Neural cell (in vitro differentiated cells): ENCODE results near the gene GPSM1.

Experiments used
- CTCF ChIP-seq: fragments of 450-650 bp; IDR thresholded peaks from 2 replicates; pipeline ENCODE4 v1.5.1; 2014; ENCODE audit warnings: antibody characterized with exemption, mild to moderate bottlenecking, moderate library complexity; ENCODE audit not compliant: poor library complexity, severe bottlenecking
- EP300 ChIP-seq: fragments of 450-650 bp; conservative IDR thresholded peaks from 2 replicates; pipeline ENCODE4 v1.6.1; 2014; ENCODE audit warnings: antibody characterized with exemption, mild to moderate bottlenecking, moderate library complexity; ENCODE audit not compliant: poor library complexity, severe bottlenecking
- EZH2 ChIP-seq: fragments of 200-600, 300-800 bp; shearing (Covaris generic), sonication (generic); IDR thresholded peaks from 2 replicates; pipeline ENCODE4 v1.6.1; 2014; ENCODE audit warnings: antibody characterized with exemption, low read length, borderline replicate concordance, mild to moderate bottlenecking; ENCODE audit not compliant: insufficient read depth, poor library complexity, severe bottlenecking
- MXI1 ChIP-seq: fragments of 450-650 bp; conservative IDR thresholded peaks from 2 replicates; pipeline ENCODE4 v1.6.1; 2014; ENCODE audit warnings: antibody characterized with exemption, mild to moderate bottlenecking; ENCODE audit not compliant: poor library complexity, severe bottlenecking
- POLR2AphosphoS5 ChIP-seq: IDR thresholded peaks from 2 replicates; pipeline ENCODE4 v1.6.1; 2012
- RAD21 ChIP-seq: fragments of 450-650 bp; conservative IDR thresholded peaks from 2 replicates; pipeline ENCODE4 v1.6.1; 2014; ENCODE audit warnings: antibody characterized with exemption, mild to moderate bottlenecking, moderate library complexity
- REST ChIP-seq: IDR thresholded peaks from 2 replicates; pipeline ENCODE4 v1.6.1; 2012; ENCODE audit warnings: borderline replicate concordance
- SMC3 ChIP-seq: fragments of 450-650 bp; conservative IDR thresholded peaks from 2 replicates; pipeline ENCODE4 v1.6.1; 2014; ENCODE audit warnings: antibody characterized with exemption, mild to moderate bottlenecking, moderate library complexity; ENCODE audit not compliant: poor library complexity
- TAF1 ChIP-seq: IDR thresholded peaks from 2 replicates; pipeline ENCODE4 v1.6.1; 2012; ENCODE audit warnings: low read depth

GRCh38 chr9:136343884-136344269 is 16.5 kb downstream of the GPSM1 start:
- TF ChIP-seq EZH2 (no peak), CTCF (no peak), RAD21 (no peak), MXI1 (no peak), POLR2AphosphoS5 (no peak), EP300 (no peak), TAF1 (no peak), REST (no peak), SMC3 (no peak)
